GM21576 (cell line): ENCODE data around the gene DNM1.
"Not testable (repeated sequence)": the region's sequence is repeated elsewhere in the genome, so short reads cannot be mapped to it uniquely, and the experiment has no call there.

Source experiments
- ATAC-seq: cut with Tn5 transposase; IDR thresholded peaks from one replicate; pipeline ENCODE4 v1.9.1; 2021; ENCODE audit warnings: mild to moderate bottlenecking, moderate library complexity; ENCODE audit not compliant: unreplicated experiment

Gene DNM1

DNA sequence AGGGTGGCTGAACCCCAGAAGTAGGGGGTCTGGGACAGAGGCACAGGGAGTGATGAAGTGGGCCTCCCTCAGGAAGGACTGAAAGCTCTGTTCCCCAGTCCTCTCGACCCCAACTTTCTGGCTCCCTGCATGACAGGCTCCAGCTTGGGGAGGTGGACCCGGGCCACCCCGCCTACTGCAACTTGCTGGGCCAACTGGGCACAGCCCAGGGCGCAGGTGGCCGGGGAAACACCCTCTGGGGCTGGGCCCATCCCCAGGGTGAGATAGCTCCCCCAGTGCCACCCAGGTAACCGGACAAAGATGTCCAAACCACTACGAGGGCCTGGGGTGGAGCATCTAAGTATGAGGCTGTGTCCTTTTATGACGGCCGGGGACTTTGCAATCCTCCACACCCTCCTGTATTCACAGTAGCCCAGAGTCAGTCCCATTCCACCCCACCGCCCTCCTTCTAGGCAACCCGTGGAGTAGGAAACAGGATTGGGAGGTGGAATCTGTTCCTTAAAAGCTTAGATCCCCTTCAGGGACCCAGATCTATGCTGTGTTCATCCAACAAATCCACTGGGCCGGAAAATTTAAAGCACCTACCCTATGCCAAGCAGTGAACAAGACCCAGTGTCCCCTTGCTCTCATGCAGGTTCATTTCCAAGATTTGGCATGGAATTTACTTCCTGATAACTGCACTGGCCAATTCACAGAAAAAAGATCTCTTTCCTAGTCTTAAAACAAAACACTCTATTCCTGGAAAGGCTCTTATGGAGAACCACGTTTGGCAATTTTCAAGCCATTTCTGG, 19.9 kb downstream of the DNM1 start:
- ATAC-seq, result no peak

- no peak for ATAC-seq
These were observed 21.7 kb downstream of the DNM1 start for GRCh38 chr9:128224877-128225276.

DNA sequence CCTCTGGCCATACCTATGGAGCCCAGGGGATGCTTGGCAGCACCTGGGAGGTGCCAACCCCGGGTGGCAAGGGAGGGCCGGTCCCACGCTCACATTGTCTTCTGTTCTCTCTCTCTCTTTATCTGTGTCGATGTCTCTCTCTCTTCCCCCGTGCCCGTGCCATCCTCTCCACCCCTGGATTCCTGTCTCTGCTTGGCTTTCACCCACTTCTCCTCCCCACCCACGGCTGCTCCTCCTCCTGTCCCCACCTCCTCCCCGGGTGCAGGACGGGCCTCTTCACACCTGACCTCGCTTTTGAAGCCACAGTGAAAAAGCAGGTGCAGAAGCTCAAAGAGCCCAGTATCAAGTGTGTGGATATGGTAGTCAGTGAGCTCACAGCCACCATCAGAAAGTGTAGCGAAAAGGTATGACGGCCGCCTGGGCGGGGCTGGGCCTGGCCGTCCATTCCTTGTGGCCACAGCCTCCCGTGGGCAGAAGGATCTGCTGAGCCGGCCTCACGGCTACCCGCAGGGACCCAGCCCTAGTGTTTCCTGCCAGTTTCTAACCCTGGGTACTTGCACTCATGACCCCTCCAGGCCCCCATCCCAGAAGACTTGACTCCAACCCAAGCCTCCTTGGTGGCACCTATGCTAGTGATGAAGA, 22.7 kb downstream of the DNM1 start:
- ATAC-seq, result no peak

DNA sequence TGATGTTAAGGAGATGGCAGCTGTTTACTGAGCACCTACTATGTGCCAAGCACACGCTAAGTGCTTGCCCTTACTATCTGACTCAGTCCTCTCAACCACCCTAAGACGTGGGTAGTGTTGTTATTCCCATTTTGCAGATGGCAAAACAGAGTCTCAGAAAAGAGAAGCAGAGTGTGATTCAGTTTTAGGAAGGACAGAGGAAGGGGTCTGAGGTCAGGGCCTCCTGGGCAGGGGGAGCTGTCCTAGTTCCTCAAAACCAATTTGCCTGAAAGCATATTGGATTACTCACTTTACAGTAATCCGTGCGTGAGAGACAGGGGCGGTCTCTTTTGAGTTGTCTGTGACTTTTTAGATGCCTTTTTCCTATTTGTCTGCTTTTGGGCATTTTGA, 23.2 kb downstream of the DNM1 start:
- no peak for ATAC-seq

DNA sequence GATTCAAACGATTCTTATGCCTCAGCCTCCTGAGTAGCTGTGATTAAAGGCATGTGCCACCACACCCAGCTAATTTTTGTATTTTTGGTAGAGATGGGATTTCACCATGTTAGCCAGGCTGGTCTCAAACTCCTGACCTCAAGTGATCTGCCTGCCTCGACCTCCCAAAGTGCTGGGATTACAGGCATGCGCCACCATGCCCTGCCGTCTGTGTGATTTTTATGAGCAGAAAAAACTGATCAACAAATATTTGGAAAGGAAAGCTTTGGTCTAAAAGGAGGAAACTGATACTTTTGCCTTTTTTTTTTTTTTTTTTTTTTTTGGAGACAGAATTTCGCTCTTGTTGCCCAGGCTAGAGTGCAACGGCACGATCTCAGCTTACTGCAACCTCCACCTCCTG, 27.7 kb downstream of the DNM1 start:
- ATAC-seq, result not testable (repeated sequence)

DNA sequence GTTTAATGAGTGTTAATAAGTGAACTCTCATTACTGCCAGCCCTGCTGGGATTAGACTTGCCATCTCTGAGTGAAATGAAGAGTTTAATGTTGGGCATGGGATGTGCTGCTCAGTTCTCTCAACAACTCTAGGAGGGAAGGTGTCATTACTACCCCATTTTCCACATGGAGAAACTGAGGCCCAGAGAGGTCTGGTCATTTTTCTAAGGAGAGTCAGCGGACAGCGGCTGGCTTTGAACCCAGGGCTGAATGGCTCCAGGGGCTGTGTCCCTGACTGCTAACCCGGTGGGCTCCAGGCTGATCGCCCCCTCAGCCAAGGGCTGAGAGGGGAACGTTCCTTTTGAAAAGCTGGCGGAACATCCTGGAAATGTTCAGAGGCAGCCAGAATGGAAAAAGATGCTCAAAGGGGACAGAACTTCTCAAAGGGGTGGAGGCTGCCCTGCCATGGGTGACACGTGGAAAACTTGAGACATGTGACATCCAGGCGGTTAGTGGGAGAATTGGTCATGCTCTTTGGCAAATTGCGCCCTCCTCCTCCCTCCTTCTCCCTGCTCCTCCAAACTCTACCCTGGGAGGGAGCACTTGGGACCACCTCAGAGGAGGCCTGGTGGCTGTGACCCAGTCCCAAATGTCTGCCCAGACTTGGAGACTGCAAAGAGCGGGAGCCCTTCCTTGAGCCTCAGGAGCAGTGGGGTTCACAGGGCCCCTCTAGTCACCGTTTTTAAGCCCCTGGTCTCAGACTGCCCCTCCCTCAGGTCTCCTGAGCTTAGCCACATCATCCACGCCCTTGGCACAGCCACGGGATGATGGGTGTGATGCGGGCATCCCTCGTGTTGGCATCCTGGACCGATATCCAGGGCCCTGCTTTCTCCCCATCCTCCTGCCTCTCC, 28.7 kb downstream of the DNM1 start:
- no peak for ATAC-seq

GRCh38 chr9:128232528-128233428, 29.6 kb downstream of the DNM1 start:
- no peak for ATAC-seq

DNA sequence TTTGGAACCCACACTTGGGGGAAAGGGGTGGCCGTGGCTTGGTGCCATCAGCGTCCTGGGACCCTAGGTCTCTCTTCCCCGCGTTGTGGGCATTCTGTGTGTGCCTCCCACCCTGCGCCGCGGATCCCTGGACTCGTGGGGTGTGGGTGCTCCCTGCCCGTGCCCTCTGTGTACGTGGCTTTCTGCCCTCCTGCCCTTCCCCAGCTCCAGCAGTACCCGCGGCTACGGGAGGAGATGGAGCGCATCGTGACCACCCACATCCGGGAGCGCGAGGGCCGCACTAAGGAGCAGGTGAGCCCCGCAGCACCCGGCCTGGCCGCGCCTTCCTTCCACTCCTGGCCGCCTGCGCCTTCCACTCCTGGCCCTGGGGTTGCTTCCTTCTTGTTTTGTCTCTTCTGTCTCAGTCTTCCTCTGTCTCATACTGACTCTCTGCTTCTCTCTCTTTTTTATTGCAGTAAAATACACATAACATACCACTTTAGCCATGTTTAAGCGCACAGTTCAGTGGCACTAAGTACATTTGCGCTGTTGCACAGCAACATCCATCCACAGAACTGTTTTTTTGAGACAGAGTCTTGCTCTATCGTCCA, 30.7 kb downstream of the DNM1 start:
- no peak for ATAC-seq

GRCh38 chr9:128242124-128242523, 38.9 kb downstream of the DNM1 start:
- no peak for ATAC-seq

DNA sequence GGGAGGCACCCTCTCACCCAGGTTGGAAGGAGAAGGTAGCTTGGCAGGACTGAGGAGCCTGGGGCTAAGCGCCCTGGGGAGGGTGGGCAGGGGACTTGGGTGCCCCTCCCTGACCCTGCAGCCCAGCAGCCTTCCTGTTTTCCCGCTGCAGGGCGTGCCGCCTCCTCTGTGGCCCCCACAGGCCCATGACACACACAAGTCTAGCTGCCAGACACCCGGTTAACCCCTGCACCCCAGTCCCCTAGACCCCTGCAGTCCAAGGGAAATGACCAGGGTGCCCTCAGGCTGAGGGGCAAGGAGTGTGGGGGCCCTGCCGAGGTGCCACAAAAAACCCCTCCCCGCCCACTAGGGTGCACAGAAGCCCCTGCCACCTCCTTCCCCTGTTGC, 39.6 kb downstream of the DNM1 start:
- no peak for ATAC-seq

GRCh38 chr9:128243215-128244018, 40.2 kb downstream of the DNM1 start:
- ATAC-seq, result no peak

GRCh38 chr9:128244091-128244836, 41.1 kb downstream of the DNM1 start:
- ATAC-seq, result no peak

GRCh38 chr9:128244837-128245231, 41.7 kb downstream of the DNM1 start:
- no peak for ATAC-seq

DNA sequence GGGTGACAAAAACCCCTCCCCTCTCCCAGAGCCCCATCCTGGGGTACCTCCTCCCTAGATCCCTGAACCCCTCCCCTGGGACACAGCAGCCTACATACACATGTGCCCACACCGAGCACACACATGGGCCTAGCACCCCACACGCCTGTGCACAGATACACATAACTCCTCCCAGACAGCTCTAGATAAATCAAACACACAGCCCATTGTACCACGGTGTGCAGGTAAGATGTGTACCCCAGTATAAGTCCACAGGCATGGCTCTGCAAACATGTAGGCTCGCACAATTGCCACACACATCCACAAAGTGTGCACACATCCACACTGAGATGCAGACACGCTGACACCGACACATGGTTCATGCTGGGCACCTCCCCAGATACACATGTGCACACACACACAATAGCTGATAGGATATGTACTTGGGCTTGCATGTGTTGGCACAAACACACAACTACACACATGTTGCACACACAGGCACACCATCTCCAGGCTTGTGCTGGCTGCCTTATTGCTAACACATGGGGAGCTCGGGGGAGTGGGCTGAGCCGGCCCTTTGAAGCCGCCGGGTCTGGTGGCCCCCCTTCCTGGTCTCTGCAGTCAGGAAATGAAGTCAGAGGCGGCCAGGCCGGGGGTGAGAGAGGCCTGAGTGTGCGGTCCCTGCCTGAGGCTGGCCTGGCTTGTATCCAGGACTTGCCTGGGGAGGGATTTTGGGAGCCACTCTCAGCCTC, 42.4 kb downstream of the DNM1 start:
- ATAC-seq, result no peak

DNA sequence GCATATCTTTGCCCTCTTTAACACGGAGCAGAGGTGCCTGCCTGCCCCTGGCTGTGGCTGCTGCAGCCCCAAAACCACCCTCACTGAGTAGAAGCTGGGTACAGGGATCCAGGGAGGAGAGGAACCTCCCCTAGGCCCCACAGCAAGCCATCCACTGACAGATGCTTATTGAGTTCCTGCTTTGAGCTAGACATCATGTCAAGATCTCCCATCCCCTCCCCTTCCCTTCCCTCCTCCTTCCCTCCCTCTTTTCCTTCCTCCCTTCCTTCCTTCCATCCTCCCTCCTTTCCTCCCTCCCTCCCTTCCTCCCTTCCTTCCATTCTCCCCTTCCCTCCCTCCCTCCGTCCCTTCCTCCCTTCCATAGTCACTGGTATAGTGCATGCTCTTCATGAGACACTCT, 43.3 kb downstream of the DNM1 start:
- ATAC-seq, result no peak

- no peak for ATAC-seq
These were observed 44.1 kb downstream of the DNM1 start for GRCh38 chr9:128247226-128247803.

- no peak for ATAC-seq
These were observed 46.4 kb downstream of the DNM1 start for GRCh38 chr9:128249558-128249907.
